HT-29 (cell line): ENCODE results near the gene MYOG. TPM values are rescaled to one million over a fixed set of nuclear protein-coding genes. Genes with fewer than 3 reads are reported as not detected.

Source experiments
- DNase-seq: peaks from one replicate; pipeline ENCODE4 v3.0.0-alpha.2; 2015; ENCODE audit warnings: low spot score
- total RNA-seq: library from RNA; depleted of rRNA; stranded (reverse); fragments of >200 nt; shearing (Covaris generic); gene quantifications from 2 replicates; pipeline ENCODE4 v1.2.3, GENCODE V29; 2014

The MYOG gene
- total RNA-seq, 1 experiment from 2014 or later: not detected

GRCh38 chr1:203072002-203072602 lies 13.7 kb downstream of the MYOG start:
- no peak for DNase-seq

DNA sequence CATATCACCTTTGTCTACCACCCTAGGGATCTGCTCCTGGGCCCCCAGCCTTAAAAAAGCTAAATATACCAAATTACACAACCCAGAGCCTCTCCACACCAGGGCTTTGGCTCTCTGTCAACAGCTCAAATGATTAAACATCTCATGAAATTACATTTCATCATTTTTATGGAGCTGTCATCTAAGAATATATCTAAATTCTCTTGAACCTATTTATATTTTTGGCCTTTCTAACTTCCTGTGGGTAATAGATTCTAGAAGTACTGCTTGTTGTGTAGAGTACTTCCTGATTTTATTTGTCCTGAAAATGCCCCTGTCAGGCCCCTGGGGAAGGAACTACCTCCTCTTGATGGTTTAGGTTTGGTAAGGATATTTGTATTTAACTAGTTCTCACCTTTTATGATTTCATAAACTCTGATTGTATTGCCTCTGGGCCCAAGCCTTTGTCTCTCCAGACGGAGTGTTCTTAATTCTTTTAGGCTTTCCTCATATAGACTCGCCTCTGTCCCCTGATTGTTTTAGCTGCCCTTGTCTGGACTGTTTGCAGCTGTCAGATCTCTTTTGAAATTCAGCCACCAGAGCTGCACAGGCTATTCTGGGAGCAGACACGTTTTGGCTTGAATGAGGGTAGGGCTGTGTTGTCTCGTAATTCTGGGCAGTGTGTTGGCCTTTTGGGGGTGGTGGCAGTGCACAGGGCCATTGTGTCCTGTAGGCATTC lies 16.6 kb downstream of the MYOG start:
- DNase-seq: no peak

- no peak for DNase-seq
Measured at GRCh38 chr1:203066965-203067364, 18.8 kb downstream of the MYOG start.

GRCh38 chr1:203065986-203066385 lies 19.8 kb downstream of the MYOG start:
- DNase-seq: no peak

DNA sequence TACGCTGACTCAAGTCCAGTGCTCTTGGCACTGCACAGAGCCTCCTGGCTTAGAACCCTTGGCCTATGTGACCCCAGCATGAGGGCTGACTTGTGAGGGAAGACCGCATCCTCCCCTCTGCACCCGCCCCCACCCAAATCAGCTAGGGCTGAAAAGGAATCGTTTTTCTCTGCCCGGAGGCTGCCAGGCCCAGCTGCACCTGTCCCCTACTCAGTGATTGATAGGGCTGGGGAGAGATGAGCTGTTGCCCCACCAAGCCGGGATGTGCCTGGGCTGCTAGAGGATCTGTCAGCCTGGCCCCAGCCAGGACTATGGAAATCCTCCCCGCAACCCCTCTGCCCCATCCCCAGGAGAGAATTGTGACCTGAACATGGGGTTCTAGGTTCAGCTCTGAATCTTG lies 20.6 kb downstream of the MYOG start:
- no peak for DNase-seq

- no peak for DNase-seq
Measured at GRCh38 chr1:203063287-203063686, 22.5 kb downstream of the MYOG start.

DNA sequence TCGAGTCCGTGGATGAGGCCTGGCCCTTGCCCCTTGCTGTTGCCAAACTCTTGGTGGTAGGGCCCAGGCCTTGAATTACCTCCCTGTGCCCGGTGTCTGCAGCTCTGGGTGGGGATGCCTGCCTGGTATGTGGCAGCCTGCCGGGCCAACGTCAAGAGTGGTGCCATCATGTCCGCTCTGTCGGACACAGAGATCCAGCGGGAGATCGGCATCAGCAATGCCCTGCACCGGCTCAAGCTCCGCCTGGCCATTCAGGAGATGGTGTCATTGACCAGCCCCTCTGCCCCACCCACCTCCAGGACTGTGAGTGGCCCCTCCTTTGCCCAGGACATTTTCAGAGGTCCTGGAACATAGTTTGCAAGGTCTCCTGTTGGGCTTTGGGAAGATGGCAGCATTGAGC lies 25.7 kb downstream of the MYOG start:
- no peak for DNase-seq

GRCh38 chr1:203059485-203059884 lies 26.3 kb downstream of the MYOG start:
- no peak for DNase-seq

- DNase-seq: no peak
Measured at GRCh38 chr1:203058676-203058935, 27.2 kb downstream of the MYOG start.

GRCh38 chr1:203057911-203058675 lies 27.7 kb downstream of the MYOG start:
- no peak for DNase-seq

DNA sequence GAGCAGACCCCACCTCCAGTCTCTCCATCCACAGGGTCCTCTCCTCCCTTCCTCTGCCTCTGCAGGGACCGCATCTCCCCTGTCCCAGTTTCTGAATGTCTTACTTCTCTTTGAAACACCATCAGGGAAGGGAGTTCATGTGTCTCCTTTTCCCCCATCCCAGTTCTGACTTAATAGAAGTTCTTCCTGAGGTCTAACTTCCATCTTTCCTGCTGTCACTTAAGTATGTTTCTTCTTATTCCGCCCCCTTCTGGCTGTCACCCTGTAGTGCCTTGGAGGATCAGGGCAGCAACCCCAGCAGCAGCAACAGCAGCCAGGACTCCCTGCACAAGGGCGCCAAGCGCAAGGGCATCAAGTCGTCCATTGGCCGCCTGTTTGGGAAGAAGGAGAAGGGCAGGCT lies 29.3 kb downstream of the MYOG start:
- no peak for DNase-seq

- DNase-seq: no peak
Measured at GRCh38 chr1:203056012-203056411, 29.8 kb downstream of the MYOG start.

DNA sequence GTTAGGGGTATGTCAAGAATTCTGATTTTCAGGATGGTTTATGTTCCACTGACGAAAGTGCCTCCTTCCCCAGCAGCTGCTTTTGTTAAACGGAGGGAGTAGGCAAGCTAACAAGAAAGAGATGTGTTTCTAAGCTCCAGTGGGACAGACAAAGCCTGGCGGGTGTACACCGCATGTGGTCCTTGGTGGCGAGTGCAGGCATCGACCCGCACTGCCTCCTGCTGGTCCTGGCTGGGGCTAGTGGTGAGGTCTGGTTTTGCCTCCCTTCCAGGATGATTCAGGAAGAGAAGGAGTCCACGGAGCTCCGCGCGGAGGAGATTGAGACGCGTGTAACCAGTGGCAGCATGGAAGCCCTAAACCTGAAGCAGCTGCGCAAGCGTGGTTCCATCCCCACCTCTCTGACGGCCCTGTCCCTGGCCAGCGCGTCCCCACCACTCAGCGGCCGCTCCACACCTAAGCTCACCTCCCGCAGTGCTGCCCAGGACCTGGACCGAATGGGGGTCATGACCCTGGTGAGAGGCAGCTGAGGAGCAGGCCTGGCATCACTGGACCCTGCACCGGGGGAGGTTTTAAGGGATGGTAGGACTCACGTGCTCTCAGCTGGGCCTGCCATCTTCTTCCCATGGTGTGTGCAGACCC lies 30.5 kb downstream of the MYOG start:
- DNase-seq: no peak

GRCh38 chr1:203054642-203055041 lies 31.2 kb downstream of the MYOG start:
- no peak for DNase-seq

DNA sequence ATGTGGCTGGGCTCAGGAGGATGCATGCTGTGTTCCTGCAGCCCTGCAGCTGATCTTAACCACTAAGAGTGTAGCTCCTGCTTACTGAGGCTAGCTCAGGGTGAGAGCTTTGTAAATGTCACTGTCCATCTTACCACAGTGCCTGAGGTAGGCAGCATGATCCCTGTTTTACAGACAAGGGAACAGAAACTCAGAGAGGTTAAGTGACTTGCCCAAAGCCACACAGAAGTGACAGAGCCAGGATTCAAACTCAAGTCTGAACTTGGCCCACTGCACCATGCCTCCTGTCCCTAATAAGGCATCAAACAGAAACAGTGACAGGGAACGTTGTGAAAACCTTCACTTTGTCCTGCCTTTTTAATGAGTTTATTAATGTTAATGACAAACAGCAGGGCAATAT lies 31.6 kb downstream of the MYOG start:
- DNase-seq: no peak

GRCh38 chr1:203052601-203053000 lies 33.2 kb downstream of the MYOG start:
- no peak for DNase-seq

DNA sequence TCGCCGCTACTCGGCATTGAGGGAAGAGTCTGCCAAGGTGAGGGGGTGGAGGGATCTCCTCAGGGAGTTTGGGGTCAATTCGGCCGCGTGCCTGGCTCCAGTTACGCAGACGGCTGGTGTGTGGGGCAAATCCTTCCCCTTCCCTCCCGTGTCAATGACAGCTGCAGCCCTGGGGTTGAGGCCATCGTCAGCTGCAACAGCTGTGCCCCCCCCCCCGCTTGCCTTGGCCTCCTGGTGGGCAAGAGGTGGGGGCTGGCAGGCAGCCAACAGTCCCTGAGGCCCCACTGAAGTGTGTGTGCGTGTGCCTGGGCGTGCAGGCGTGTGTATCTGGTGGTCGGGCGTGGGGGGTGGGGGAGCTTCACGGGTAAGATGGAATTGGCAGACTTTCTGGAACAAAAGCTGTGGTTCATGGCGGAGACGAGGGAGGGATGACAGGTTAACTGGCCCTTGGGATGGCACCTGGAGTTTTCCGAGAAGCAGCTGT lies 33.9 kb downstream of the MYOG start:
- DNase-seq: no peak

DNA sequence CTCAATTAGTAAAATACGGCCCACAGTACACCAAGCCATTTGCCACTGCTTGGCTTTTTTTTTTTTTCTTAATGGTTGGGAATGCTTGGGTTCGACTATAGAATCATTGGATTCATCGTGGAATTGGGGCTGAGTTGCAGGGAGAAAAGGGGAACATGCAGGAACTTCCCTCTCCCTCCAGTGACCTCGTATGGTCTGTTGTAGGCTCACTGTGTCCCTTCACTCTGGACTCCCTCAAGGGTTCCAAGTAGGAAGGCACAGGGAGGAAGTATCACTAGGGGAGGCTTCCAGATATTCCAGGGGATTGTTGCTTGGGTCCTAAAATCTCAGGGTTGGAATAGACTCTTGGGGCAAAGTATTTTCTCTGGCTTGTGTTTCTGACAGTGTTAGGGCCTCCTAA lies 35.0 kb downstream of the MYOG start:
- no peak for DNase-seq

GRCh38 chr1:203049576-203050180 lies 36.1 kb downstream of the MYOG start:
- no peak for DNase-seq

DNA sequence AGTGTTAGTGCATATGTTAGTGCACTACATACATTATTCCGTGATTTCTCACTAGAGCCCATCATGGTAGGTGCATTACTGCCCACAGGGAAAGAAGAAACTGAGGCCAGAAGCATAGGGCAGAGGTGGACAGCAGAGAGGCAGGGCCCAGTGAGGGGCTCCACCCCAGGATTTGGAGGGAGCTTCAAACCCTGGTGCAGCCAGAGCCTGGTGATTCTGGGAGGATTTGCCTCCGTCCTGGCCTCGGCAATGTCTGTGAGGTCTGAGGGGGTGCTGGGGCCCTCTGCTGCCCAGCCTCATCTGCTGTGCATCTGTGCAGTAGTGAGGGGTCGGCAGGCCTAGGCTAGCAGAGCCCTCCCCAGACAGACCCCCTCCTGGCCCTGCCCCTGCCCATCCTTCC lies 36.7 kb downstream of the MYOG start:
- no peak for DNase-seq

DNA sequence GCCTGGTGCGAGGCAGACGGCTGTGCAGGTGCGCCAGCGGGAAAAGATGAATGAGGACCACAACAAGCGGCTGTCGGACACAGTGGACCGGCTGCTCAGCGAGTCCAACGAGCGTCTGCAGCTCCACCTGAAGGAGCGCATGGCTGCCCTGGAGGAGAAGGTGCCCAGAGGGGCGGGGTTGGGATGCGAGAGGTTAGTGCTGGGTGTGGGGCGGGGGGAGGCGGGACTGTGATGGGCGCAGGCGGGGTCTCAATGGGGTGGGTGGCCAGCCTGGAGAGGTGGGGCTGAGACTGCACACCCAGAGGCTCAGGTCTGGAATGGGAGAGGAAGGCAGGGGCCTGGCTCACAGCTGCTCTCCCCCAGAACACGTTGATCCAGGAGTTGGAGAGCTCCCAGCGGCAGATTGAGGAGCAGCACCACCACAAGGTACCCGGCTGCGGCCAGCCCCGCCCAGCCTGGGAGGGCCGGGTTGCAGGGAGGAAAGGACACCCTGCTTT lies 37.2 kb downstream of the MYOG start:
- DNase-seq: peak; percentile 39

DNA sequence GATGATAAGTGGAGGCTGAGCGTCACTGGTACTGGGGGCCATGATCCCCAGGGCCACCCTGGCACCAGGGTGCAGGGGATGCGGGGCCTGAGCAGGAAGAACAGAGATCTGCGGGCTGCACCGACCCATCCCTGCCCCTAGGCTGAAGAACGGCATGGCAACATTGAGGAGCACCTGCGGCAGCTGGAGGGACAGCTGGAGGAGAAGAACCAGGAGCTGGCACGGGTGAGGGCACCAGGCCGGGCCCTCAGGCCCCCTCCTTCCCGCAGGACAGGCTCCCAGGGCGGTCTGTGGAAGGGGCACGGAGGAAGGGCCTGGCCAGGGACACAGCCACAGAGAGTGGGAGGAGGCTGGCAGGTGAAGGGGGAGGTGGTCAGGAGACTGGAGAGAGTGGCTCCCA lies 37.7 kb downstream of the MYOG start:
- no peak for DNase-seq
